Prostate gland (tissue), 2 donors: ENCODE measurements around the gene PRR35. TPM values are rescaled to one million over a fixed set of nuclear protein-coding genes. Genes with fewer than 3 reads are reported as not detected.
A peak's percentile ranks its signal among the peaks of the same experiment; 100 is the strongest.

Source experiments
- DNase-seq: peaks from one replicate; pipeline ENCODE4 v3.0.0-alpha.2; 2019; ENCODE audit warnings: low spot score
- H3K27ac ChIP-seq, 2 donors: fragments of 200-600 bp; sonication (generic); 2 replicates each; pipeline ENCODE4 v1.5.1; 2017 to 2019
- H3K27me3 ChIP-seq: fragments of 200-600 bp; sonication (generic); replicated peaks from 2 replicates; pipeline ENCODE4 v1.5.1; 2019; ENCODE audit not compliant: insufficient read depth
- H3K36me3 ChIP-seq, 2 donors: fragments of 200-600 bp; sonication (generic); 1 replicate in 1 of 2; 2 replicates in 1 of 2; pipeline versions ENCODE4 v1.5.1 to v1.8.1; 2017 to 2019
- H3K4me1 ChIP-seq: fragments of 200-600 bp; sonication (generic); replicated peaks from 2 replicates; pipeline ENCODE4 v1.5.1; 2019
- H3K4me3 ChIP-seq, 2 donors: fragments of 200-600 bp; sonication (generic); 2 replicates each; pipeline ENCODE4 v1.5.1; 2017 to 2019
- H3K9me3 ChIP-seq: fragments of 200-600 bp; sonication (generic); 2 replicates; pipeline ENCODE4 v1.5.1; 2017
- CTCF ChIP-seq, 4 experiments: fragments of 200-600 bp in 2 of 4; fragments of 450-650 bp in 2 of 4; sonication (generic) in 2 of 4; IDR thresholded peaks; 1 replicate in 3 of 4; 2 replicates in 1 of 4; pipeline ENCODE4 v1.5.1; 2016 to 2019; ENCODE audit warnings: antibody characterized with exemption in 4 of 4, mild to moderate bottlenecking in 2 of 4, moderate library complexity in 2 of 4
- POLR2A ChIP-seq: fragments of 450-650 bp; IDR thresholded peaks from one replicate; pipeline ENCODE4 v1.6.1; 2016; ENCODE audit warnings: antibody characterized with exemption, mild to moderate bottlenecking
- POLR2AphosphoS5 ChIP-seq: sonication (generic); formaldehyde crosslinking; IDR thresholded peaks from one replicate; pipeline ENCODE4 v1.6.1; 2017; ENCODE audit warnings: antibody characterized with exemption
- whole genome bisulfite sequencing: methylation state at CpG from one replicate; pipeline ENCODE4 v1.1.5; 2018; 5-methylcytosine and 5-hydroxymethylcytosine counted together
- intact Hi-C: fragments of 100-400 bp; cut with DNase I; formaldehyde crosslinking; loops from one replicate; pipeline ENCODE4 v1.14.2; 2022
- total RNA-seq, 2 donors: library from RNA; depleted of rRNA; stranded (reverse); fragments of >200 nt; gene quantifications; one replicate each; pipeline ENCODE4 v1.1.0, GENCODE V29; 2016

PRR35 gene
- total RNA-seq, 2 donors from 2014 or later, result 5.1 TPM; not detected in 1

GRCh38 chr16:525123-525519, 35.1 kb upstream of the PRR35 start:
- Histone ChIP-seq H3K36me3 (no peaks in the 10 kb centered on the region), H3K9me3 (no peaks in the 10 kb centered on the region), H3K4me3 (no peak overlapping the region), H3K27me3 (no peaks in the 10 kb centered on the region), H3K4me1 (peaks cover 22% of the 10 kb centered on the region), H3K27ac (no peak overlapping the region)
- intact Hi-C loops, result no loop called here
- DNase-seq, result no peak
- TF ChIP-seq POLR2A, result no peak
- no peak for TF ChIP-seq POLR2AphosphoS5
- no peak for TF ChIP-seq CTCF (IDR thresholded peaks at IDR 0.05)
- 96% methylated on average over 8 of the region's 8 CpGs for WGBS

GRCh38 chr16:525520-526180, 34.5 kb upstream of the PRR35 start:
- DNase-seq, result no peak
- Histone ChIP-seq H3K36me3 (no peaks in the 10 kb centered on the region), H3K4me1 (peaks cover 22% of the 10 kb centered on the region), H3K27ac (peak overlapping the region; percentile 26 to 97), H3K27me3 (no peaks in the 10 kb centered on the region), H3K9me3 (no peaks in the 10 kb centered on the region), H3K4me3 (peak overlapping the region in 1 of 2 donors; percentile 66)
- TF ChIP-seq POLR2AphosphoS5 (no peak), POLR2A (no peak), CTCF (IDR thresholded peaks at IDR 0.05) (no peak)
- intact Hi-C loops, result loop anchor here (2.0 kb wide), 1 partner anchor 101 kb away; the partner anchor contains the start of gene RAB11FIP3
- WGBS, result 59% methylated on average over 13 of the region's 13 CpGs

GRCh38 chr16:526181-527014, 33.8 kb upstream of the PRR35 start:
- Histone ChIP-seq H3K4me3 (peak overlapping the region; percentile 47 to 66), H3K27me3 (no peaks in the 10 kb centered on the region), H3K36me3 (no peaks in the 10 kb centered on the region), H3K4me1 (peaks cover 22% of the 10 kb centered on the region), H3K27ac (peak overlapping the region; percentile 96 to 97), H3K9me3 (no peaks in the 10 kb centered on the region)
- no peak for DNase-seq
- intact Hi-C loops, result loop anchor here (2.0 kb wide), 1 partner anchor 102 kb away; the partner anchor contains the start of gene RAB11FIP3
- no peak for TF ChIP-seq POLR2AphosphoS5
- 4% methylated on average over 24 of the region's 26 CpGs for WGBS

GRCh38 chr16:527015-527903, 32.9 kb upstream of the PRR35 start, which contains the start of gene CAPN15:
Gene CAPN15 (plus strand): TSS chr16:527712. CDS start chr16:546839, 19,127 bp downstream.
- no peaks in the 10 kb centered on the region for H3K27me3 ChIP-seq
- intact Hi-C loops, result loop anchor here (2.0 kb wide), 1 partner anchor 102 kb away; the partner anchor contains the start of gene RAB11FIP3
- peak within 1 kb of the TSS; percentile 47 to 66 for H3K4me3 ChIP-seq
- H3K9me3 ChIP-seq, result no peaks in the 10 kb centered on the region
- H3K27ac ChIP-seq, result peak within 1 kb of the TSS; percentile 96 to 97
- peak; percentile 82 for TF ChIP-seq POLR2A
- peak in 2 of 4 experiments; percentile 40 to 51 for TF ChIP-seq CTCF (IDR thresholded peaks at IDR 0.05)
- TF ChIP-seq POLR2AphosphoS5, result peak; percentile 61
- under 1% methylated on average over 68 of the region's 129 CpGs for WGBS
- no peaks in the 10 kb centered on the region for H3K36me3 ChIP-seq
- H3K4me1 ChIP-seq, result peaks cover 22% of the 10 kb centered on the region
- DNase-seq, result peak; percentile 81
